ENCODE results near the gene AP5S1. TPM values are rescaled to one million over a fixed set of nuclear protein-coding genes. Genes with fewer than 3 reads are reported as not detected.

Gene AP5S1
- total and polyA plus RNA-seq, 2 of the 4 experiments (the other 2 are of a cell fraction): 10.1 to 11.7 TPM

- Histone ChIP-seq H3K27me3 (ENCODE audit: control insufficient read depth, insufficient read depth, low read length) (no peaks in the 10 kb centered on the region), H2AK5ac (ENCODE audit: low read depth, low read length) (no peak overlapping the region), H3K4ac (ENCODE audit: low read depth, low read length) (no peak overlapping the region), H3K18ac (ENCODE audit: low read depth, low read length) (no peak overlapping the region), H2BK5ac (ENCODE audit: low read depth, low read length, poor library complexity, severe bottlenecking) (no peak overlapping the region), H4K8ac (ENCODE audit: low read depth in 2 of 2, low read length in 2 of 2) (no peak overlapping the region), H2AFZ (replicated peaks; ENCODE audit: low read length, poor library complexity) (no peak overlapping the region), H4K20me1 (ENCODE audit: insufficient read depth, low read length) (no peaks in the 10 kb centered on the region), H3K9ac (ENCODE audit: low read depth, low read length) (no peak overlapping the region), H2BK120ac (ENCODE audit: low read depth, low read length) (no peak overlapping the region), H3K79me1 (ENCODE audit: low read depth in 1 of 2, low read length in 2 of 2) (no peaks in the 10 kb centered on the region; a peak in 1 of 4 replicates), H3K14ac (replicated peaks; ENCODE audit: low read depth, low read length) (no peak overlapping the region), H4K5ac (ENCODE audit: low read depth, low read length) (no peak overlapping the region), H2AK9ac (replicated peaks; ENCODE audit: low read depth, low read length, poor library complexity) (no peak overlapping the region), H4K91ac (ENCODE audit: insufficient read depth, low read depth, low read length) (no peak overlapping the region), H3K9me3 (ENCODE audit: control insufficient read depth, insufficient read depth, low read length) (no peaks in the 10 kb centered on the region), H3K56ac (ENCODE audit: extremely low read depth, insufficient read depth, low read length) (no peak overlapping the region), H3K27ac (ENCODE audit: insufficient read depth, low read length) (no peak overlapping the region), H2BK15ac (ENCODE audit: low read depth, low read length) (no peak overlapping the region), H2BK20ac (ENCODE audit: low read depth, low read length) (no peak overlapping the region), H3K4me2 (ENCODE audit: low read depth, low read length) (no peak overlapping the region), H3K4me3 (ENCODE audit: insufficient read depth, low read depth, low read length) (no peak overlapping the region), H3K4me1 (ENCODE audit: control insufficient read depth, insufficient read depth, low read length) (no peaks in the 10 kb centered on the region), H3K9me1 (ENCODE audit: insufficient read depth, low read length) (0 out of 2 replicates have a peak, but pooled peaks cover 4% of the 10 kb centered on the region), H3K23ac (ENCODE audit: low read depth, low read length) (no peak overlapping the region), H3K36me3 (ENCODE audit: control insufficient read depth, insufficient read depth, low read length) (peaks cover 23% of the 10 kb centered on the region)
- BruUV-seq (replicated peaks): no TSS peak
- no peak for DNase-seq
- in situ Hi-C loops (cut with MboI; ENCODE audit: low sequenced_read_pairs) (no loop called here), dilution Hi-C loops (cut with HindIII; ENCODE audit: low sequenced_read_pairs, unreplicated experiment) (no loop called here), intact Hi-C loops (cut with micrococcal nuclease) (no loop called here)
- 80% methylated on average over 1 of the region's 3 CpGs; no CpG with 5 or more reads in 1 of the 2 experiments for WGBS, 2 experiments (ENCODE audit: extremely low coverage in 2 of 2, insufficient read length in 1 of 2)
- ChIA-PET POLR2A (ENCODE audit: unreplicated experiment) (no interaction called here), CTCF (no interaction called here)
- TF ChIP-seq MAZ (IDR thresholded peaks at IDR 0.05; ENCODE audit: borderline replicate concordance, low read depth, low read length): no peak
- no peak for TF ChIP-seq RCOR1 (IDR thresholded peaks at IDR 0.05; ENCODE audit: insufficient replicate concordance, low read length)
- no peak for TF ChIP-seq CHD1 (IDR thresholded peaks at IDR 0.05; ENCODE audit: low read depth, low read length)
- TF ChIP-seq BHLHE40 (IDR thresholded peaks at IDR 0.05; ENCODE audit: low read depth, low read length): no peak
- TF ChIP-seq NFE2L2 (IDR thresholded peaks at IDR 0.05; ENCODE audit: low read depth, low read length): no peak
- TF ChIP-seq SMC3 (IDR thresholded peaks at IDR 0.05; ENCODE audit: low read depth, low read length): no peak
- no peak for TF ChIP-seq POLR2A (IDR thresholded peaks at IDR 0.05; ENCODE audit: low read depth, low read length)
- no peak for TF ChIP-seq MXI1 (IDR thresholded peaks at IDR 0.05; ENCODE audit: borderline replicate concordance, low read depth, low read length)
- no peak for TF ChIP-seq ELK1 (IDR thresholded peaks at IDR 0.05; ENCODE audit: borderline replicate concordance, low read depth, low read length)
- no peak for TF ChIP-seq CEBPB (IDR thresholded peaks at IDR 0.05; ENCODE audit: low read depth, low read length)
- no peak for TF ChIP-seq USF2 (IDR thresholded peaks at IDR 0.05; ENCODE audit: low read depth, low read length)
- TF ChIP-seq MAFK (IDR thresholded peaks at IDR 0.05; ENCODE audit: low read depth, low read length): no peak
- no peak for ATAC-seq (ENCODE audit: low read depth)
Observed at GRCh38 chr20:3828798-3829197, 8.5 kb downstream of the AP5S1 start.

All from IMR-90 (cell line).